Left colon (tissue), 2 donors: Measurements from ENCODE around the gene ANGEL2. TPM values are rescaled to one million over a fixed set of nuclear protein-coding genes. Genes with fewer than 3 reads are reported as not detected.

Source experiments
- ATAC-seq: fragments of 200-7000 bp; cut with Tn5 transposase; one replicate; pipeline ENCODE4 v1.9.1; 2020; ENCODE audit warnings: mild to moderate bottlenecking, moderate library complexity
- DNase-seq, 2 donors: peaks; one replicate each; pipeline ENCODE4 v3.0.0-alpha.2; 2020
- intact Hi-C, 2 donors: fragments of 100-400 bp; cut with DNase I in 1 of 2; cut with micrococcal nuclease in 1 of 2; formaldehyde crosslinking; loops; one replicate each; pipeline versions ENCODE4 v1.11.2 to v1.14.0; 2022; cut with DNase I, micrococcal nuclease
- total RNA-seq, 2 donors: library from RNA; stranded (reverse); fragmentation: NEBNext Ultra II Directional; extraction: Animal tissue kit (Norgen Biotek cat#: 25700); gene quantifications; one replicate each; pipeline ENCODE4 v1.2.1, GENCODE V29; 2021
- donor health status: DM: no; HTN: no; CAD: no.
- donor health status: DM: yes; HTN: yes; CAD: no.

The ANGEL2 gene
- total RNA-seq, 2 donors from 2014 or later = 22.3 to 24.4 TPM

GRCh38 chr1:212959266-212960220 is 56.1 kb downstream of the ANGEL2 start:
- no peak for ATAC-seq
- intact Hi-C loops = no loop called here
- DNase-seq = no peak

GRCh38 chr1:212958175-212958574 is 57.5 kb downstream of the ANGEL2 start:
- intact Hi-C loops = no loop called here
- DNase-seq (no peak), ATAC-seq (no peak)

GRCh38 chr1:212957546-212957945 is 58.1 kb downstream of the ANGEL2 start:
- no peak for DNase-seq
- intact Hi-C loops = no loop called here

GRCh38 chr1:212955961-212956620 is 59.6 kb downstream of the ANGEL2 start:
- ATAC-seq (no peak), DNase-seq (no peak)
- intact Hi-C loops = no loop called here

More at GRCh38 chr1:212957546-212957945, 58.1 kb downstream of the ANGEL2 start:
- no peak for ATAC-seq

- intact Hi-C loops = no loop called here
- DNase-seq (no peak), ATAC-seq (no peak)
Observed at GRCh38 chr1:212955098-212955497, 60.6 kb downstream of the ANGEL2 start.

- ATAC-seq (no peak), DNase-seq (no peak)
- intact Hi-C loops = no loop called here
Observed at GRCh38 chr1:212954514-212954913, 61.2 kb downstream of the ANGEL2 start.

GRCh38 chr1:212953321-212953720 is 62.3 kb downstream of the ANGEL2 start:
- ATAC-seq (no peak), DNase-seq (no peak)
- intact Hi-C loops = no loop called here

GRCh38 chr1:212952641-212952976 is 63.1 kb downstream of the ANGEL2 start:
- intact Hi-C loops = no loop called here
- ATAC-seq = no peak
- DNase-seq = no peak

- intact Hi-C loops = no loop called here
- no peak for ATAC-seq
- DNase-seq = no peak
Observed at GRCh38 chr1:212951947-212952640, 63.6 kb downstream of the ANGEL2 start.

GRCh38 chr1:212951126-212951946 is 64.3 kb downstream of the ANGEL2 start:
- ATAC-seq (no peak), DNase-seq (peak in 1 of 2 donors; percentile 9)
- intact Hi-C loops = no loop called here

GRCh38 chr1:212950243-212951125 is 65.2 kb downstream of the ANGEL2 start, which contains the start of gene VASH2:
Gene VASH2, plus strand, starts transcription at chr1:212950541. Its CDS starts 1,002 bp downstream, at chr1:212951543.
- DNase-seq = peak; percentile 74 to 81
- peak; percentile 99 for ATAC-seq
- intact Hi-C loops = no loop called here

- DNase-seq = no peak
- intact Hi-C loops = no loop called here
- no peak for ATAC-seq
Observed at GRCh38 chr1:212949771-212950170, 65.9 kb downstream of the ANGEL2 start.

GRCh38 chr1:212946872-212947271 is 68.8 kb downstream of the ANGEL2 start:
- no peak for ATAC-seq
- intact Hi-C loops = no loop called here
- no peak for DNase-seq

GRCh38 chr1:212945463-212946160 is 70.1 kb downstream of the ANGEL2 start:
- ATAC-seq (no peak), DNase-seq (no peak)
- intact Hi-C loops = no loop called here

- intact Hi-C loops = no loop called here
- ATAC-seq = no peak
- DNase-seq = no peak
Observed at GRCh38 chr1:212945056-212945455, 70.6 kb downstream of the ANGEL2 start.

- DNase-seq = no peak
- intact Hi-C loops = no loop called here
- ATAC-seq = no peak
Observed at GRCh38 chr1:212944229-212944901, 71.3 kb downstream of the ANGEL2 start.

GRCh38 chr1:212943393-212943710 is 72.3 kb downstream of the ANGEL2 start:
- intact Hi-C loops = no loop called here
- no peak for DNase-seq
- ATAC-seq = no peak
